AG09309 (cell line): ENCODE data around the gene BNC2.

ENCODE experiments used
- DNase-seq: peaks from one replicate; pipeline ENCODE4 v3.0.0-alpha.2; 2010; ENCODE audit warnings: low read depth
- H3K4me3 ChIP-seq: 2 replicates; pipeline ENCODE4 v1.5.1; 2011; ENCODE audit warnings: mild to moderate bottlenecking, low read depth, low read length, moderate library complexity; ENCODE audit not compliant: control insufficient read depth
- CTCF ChIP-seq: IDR thresholded peaks from 2 replicates; pipeline ENCODE4 v1.5.1; 2011; ENCODE audit warnings: mild to moderate bottlenecking, low read depth, low read length, inconsistent platforms; ENCODE audit not compliant: insufficient read depth, control insufficient read depth; ENCODE audit errors: missing control alignments

The BNC2 gene

DNA sequence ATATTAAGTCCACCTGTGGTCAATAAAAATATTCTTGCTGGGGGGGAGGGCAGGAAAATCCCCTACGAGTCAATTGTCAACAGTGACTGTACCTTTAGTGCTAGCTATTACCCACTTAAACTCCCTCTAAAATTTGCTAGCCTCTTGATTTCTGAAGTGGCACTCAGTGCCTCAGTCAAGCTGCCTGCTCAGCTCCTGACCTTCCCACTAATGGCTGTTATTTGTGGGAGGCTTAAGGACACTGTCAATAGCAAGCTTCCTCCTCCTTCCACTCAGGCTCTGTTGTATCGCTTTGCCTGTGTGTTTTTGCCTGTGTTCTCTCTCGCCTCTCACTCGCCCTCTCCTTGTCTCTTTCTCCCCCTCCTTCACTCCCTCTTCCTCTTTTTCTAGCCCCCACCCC, 140.8 kb downstream of the BNC2 start:
- H3K4me3 ChIP-seq: no peak overlapping the region
- no peak for TF ChIP-seq CTCF
- no peak for DNase-seq

DNA sequence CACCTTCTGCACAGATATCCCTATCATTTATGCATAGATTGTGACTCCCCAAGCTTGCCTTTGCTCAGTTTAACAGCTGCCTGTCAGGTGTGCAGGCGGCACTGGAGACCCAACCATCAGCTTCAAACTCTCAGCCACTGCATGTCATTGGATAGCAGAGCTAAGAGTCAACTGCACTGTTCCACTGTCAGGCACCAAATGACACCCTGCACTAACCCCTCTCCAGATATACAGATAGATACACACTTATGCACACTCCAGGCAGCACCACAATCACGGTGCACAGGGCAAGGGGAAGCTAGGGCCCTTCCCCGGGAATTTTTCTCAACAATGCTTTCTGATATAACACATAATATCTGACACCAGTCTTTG, 142.3 kb downstream of the BNC2 start:
- peak overlapping the region; percentile 63 for H3K4me3 ChIP-seq
- DNase-seq: no peak

GRCh38 chr9:16727452-16728136, 142.9 kb downstream of the BNC2 start:
- peak overlapping the region; percentile 63 for H3K4me3 ChIP-seq
- no peak for DNase-seq
- no peak for TF ChIP-seq CTCF

More for the DNA sequence above, 142.3 kb downstream of the BNC2 start:
- TF ChIP-seq CTCF: no peak

- TF ChIP-seq CTCF: no peak
- peak; percentile 64 for DNase-seq
- peak overlapping the region; percentile 63 for H3K4me3 ChIP-seq
Observed at GRCh38 chr9:16726718-16727451, 143.6 kb downstream of the BNC2 start.

DNA sequence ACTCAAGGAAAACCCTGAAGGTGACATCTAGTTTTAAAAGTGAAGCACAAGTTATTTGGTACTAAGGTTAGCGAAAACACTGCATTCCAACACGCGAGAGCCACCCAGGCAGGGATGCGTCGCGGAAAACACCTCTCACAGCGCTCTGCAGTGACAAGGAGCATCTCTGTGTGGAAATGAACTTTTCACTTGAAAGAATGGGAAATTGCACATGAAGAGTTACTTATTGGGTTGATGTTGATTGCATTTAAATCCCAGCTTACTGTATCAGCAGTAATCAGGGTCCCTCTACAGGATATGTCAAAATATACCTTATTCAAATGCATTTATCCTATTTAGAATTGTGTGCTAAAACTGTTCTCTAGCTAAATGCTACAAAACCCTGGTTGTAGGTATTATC, 144.4 kb downstream of the BNC2 start:
- H3K4me3 ChIP-seq: peak overlapping the region; percentile 63
- DNase-seq: no peak

DNA sequence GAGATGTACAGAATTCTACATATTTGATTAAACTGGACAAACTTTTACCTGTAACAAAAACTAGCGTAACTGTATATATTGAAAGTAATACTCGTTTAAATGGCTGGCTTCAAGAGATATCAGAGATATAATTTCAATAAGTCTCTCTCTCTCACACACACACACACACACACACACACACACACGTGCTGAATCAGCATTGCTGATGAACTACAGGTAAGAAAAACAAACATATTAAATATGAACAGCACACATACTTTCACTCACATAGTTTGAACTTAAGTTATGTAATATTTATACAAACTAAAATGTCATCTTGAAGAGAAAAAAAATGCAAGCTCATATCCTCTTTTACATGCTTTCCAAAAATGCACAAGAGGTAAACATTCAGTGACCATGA, 145.4 kb downstream of the BNC2 start:
- no peak for TF ChIP-seq CTCF
- DNase-seq: no peak
- H3K4me3 ChIP-seq: no peak overlapping the region

More for the DNA sequence above, 144.4 kb downstream of the BNC2 start:
- TF ChIP-seq CTCF: peak; percentile 16
